Activated CD8-positive, alpha-beta T cell treated with anti-CD3 and anti-CD28 coated beads for 36 hours (primary cell): ENCODE data around the gene C5orf47. TPM values are rescaled to one million over a fixed set of nuclear protein-coding genes. Genes with fewer than 3 reads are reported as not detected.

ENCODE experiments used
- ATAC-seq: fragments of 200-7000 bp; cut with Tn5 transposase; one replicate; pipeline ENCODE4 v1.10.0; 2021; ENCODE audit warnings: mild to moderate bottlenecking, moderate library complexity
- CTCF ChIA-PET: fragments of 350-600 bp; sonication (Branson Sonifier 250); formaldehyde crosslinking; loops from one replicate; lab custom pipeline; 2021; ENCODE audit warnings: antibody characterized with exemption; lab: Charles Lee
- POLR2A ChIA-PET: fragments of 350-600 bp; sonication (Branson Sonifier 250); formaldehyde crosslinking; loops from one replicate; lab custom pipeline; 2021; ENCODE audit warnings: antibody characterized with exemption; lab: Charles Lee
- DNase-seq: peaks from one replicate; pipeline ENCODE4 v3.0.0-alpha.2; 2020
- H3K27ac Mint-ChIP-seq: one replicate; pipeline ENCODE4 v1.8.0; 2021; ENCODE audit warnings: mild to moderate bottlenecking, mixed read lengths
- H3K27me3 Mint-ChIP-seq: one replicate; pipeline ENCODE4 v1.8.0; 2021; ENCODE audit warnings: mixed read lengths
- H3K36me3 Mint-ChIP-seq: one replicate; pipeline ENCODE4 v1.8.0; 2021; ENCODE audit warnings: low read depth, mixed read lengths
- H3K4me1 Mint-ChIP-seq: one replicate; pipeline ENCODE4 v1.8.0; 2021; ENCODE audit warnings: low read depth, mixed read lengths
- H3K4me3 Mint-ChIP-seq: one replicate; pipeline ENCODE4 v1.8.0; 2021; ENCODE audit warnings: mild to moderate bottlenecking, moderate library complexity, mixed read lengths
- H3K9me3 Mint-ChIP-seq: one replicate; pipeline ENCODE4 v1.8.0; 2021; ENCODE audit warnings: mixed read lengths
- CTCF ChIP-seq: fragments of 200-600 bp; IDR thresholded peaks from one replicate; pipeline ENCODE4 v1.8.0; 2022; ENCODE audit warnings: antibody characterized with exemption, mild to moderate bottlenecking
- intact Hi-C: fragments of 100-400 bp; cut with micrococcal nuclease; formaldehyde crosslinking; loops from one replicate; pipeline ENCODE4 v1.10.0; 2022
- total RNA-seq, 2 experiments: library from RNA; stranded (reverse); gene quantifications; one replicate each; pipeline ENCODE4 v1.2.3, GENCODE V29; 2021

The C5orf47 gene
- total RNA-seq, 2 experiments from 2014 or later: not detected

GRCh38 chr5:174047472-174048099, 58.6 kb downstream of the C5orf47 start:
- Mint-ChIP-seq H3K27ac (no peak overlapping the region), H3K4me1 (no peaks in the 10 kb centered on the region), H3K27me3 (peaks cover 16% of the 10 kb centered on the region), H3K9me3 (no peaks in the 10 kb centered on the region), H3K4me3 (no peak overlapping the region), H3K36me3 (no peaks in the 10 kb centered on the region)
- TF ChIP-seq CTCF: no peak
- intact Hi-C loops: no loop called here
- CTCF ChIA-PET: interaction anchor here (1.3 kb wide), 1 partner anchor 264 kb away, joined by 3 read pairs; no protein-coding TSS in a partner anchor
- POLR2A ChIA-PET: no interaction called here
- ATAC-seq (no peak), DNase-seq (no peak)

- Mint-ChIP-seq H3K27ac (no peak overlapping the region), H3K36me3 (no peaks in the 10 kb centered on the region), H3K27me3 (peaks cover 5% of the 10 kb centered on the region), H3K9me3 (no peaks in the 10 kb centered on the region), H3K4me3 (no peak overlapping the region), H3K4me1 (no peaks in the 10 kb centered on the region)
- no peak for TF ChIP-seq CTCF
- no peak for ATAC-seq
- intact Hi-C loops: no loop called here
- DNase-seq: no peak
- ChIA-PET CTCF (interaction anchor here (1.4 kb wide), 1 partner anchor 259 kb away, joined by 3 read pairs; no protein-coding TSS in a partner anchor), POLR2A (no interaction called here)
Measured at GRCh38 chr5:174052636-174053035, 63.7 kb downstream of the C5orf47 start.

- DNase-seq (no peak), ATAC-seq (no peak)
- POLR2A ChIA-PET: no interaction called here
- Mint-ChIP-seq H3K9me3 (no peaks in the 10 kb centered on the region), H3K4me1 (no peaks in the 10 kb centered on the region), H3K4me3 (no peak overlapping the region), H3K36me3 (no peaks in the 10 kb centered on the region), H3K27ac (no peak overlapping the region), H3K27me3 (peaks cover 8% of the 10 kb centered on the region)
- intact Hi-C loops: no loop called here
- CTCF ChIA-PET: no interaction called here
- TF ChIP-seq CTCF: no peak
Measured at GRCh38 chr5:174053905-174054304, 64.9 kb downstream of the C5orf47 start.

Other genes starting within 250 kb of the C5orf47 start
- gene CPEB4, start 100.8 kb upstream of the C5orf47 start, total RNA-seq: 1 to 10 TPM; 8.8 to 9.0 TPM
- not detected for gene NSG2, start 56.5 kb downstream of the C5orf47 start, total RNA-seq